A549 (cell line): ENCODE measurements around the gene HYPK. TPM values are rescaled to one million over a fixed set of nuclear protein-coding genes. Genes with fewer than 3 reads are reported as not detected.

Experiments
- ATAC-seq, 2 experiments: fragments of 200-7000 bp in 1 of 2; fragments of >200 bp in 1 of 2; cut with Nextera tagmentation in 1 of 2; cut with Tn5 transposase in 1 of 2; 3 replicates each; pipeline versions ENCODE4 v1.8.0 to v1.9.1; 2018 to 2020; ENCODE audit warnings: mild to moderate bottlenecking in 1 of 2, moderate library complexity in 1 of 2
- CTCF ChIA-PET: fragments of 300-600 bp; sonication (Branson Sonifier 250); formaldehyde crosslinking; extraction: SDS; loops from one replicate; lab custom pipeline; 2021; ENCODE audit warnings: antibody characterized with exemption, inconsistent platforms; lab: Yijun Ruan, JAX
- POLR2A ChIA-PET: fragments of 350-600 bp; formaldehyde crosslinking; extraction: SDS; loops from one replicate; lab custom pipeline; 2021; ENCODE audit warnings: antibody characterized with exemption, inconsistent platforms; lab: Yijun Ruan, JAX
- DNase-seq, 2 experiments: peaks; one replicate each; pipeline versions ENCODE4 v3.0.0 to v3.0.0-alpha.2; 2011 to 2016; ENCODE audit warnings: low read depth in 1 of 2, low spot score in 1 of 2
- FAIRE-seq: peaks from 2 replicates; lab custom pipeline; 2011; peaks lifted over from hg19 to GRCh38; lab: Jason Lieb, UNC
- H3K27ac ChIP-seq, 2 experiments: fragments of >200 bp; sonication (Bioruptor Twin); formaldehyde crosslinking; 3 replicates each; pipeline ENCODE4 v1.5.1; 2016 to 2017
- H3K4me1 ChIP-seq: fragments of >200 bp; sonication (Bioruptor Twin); formaldehyde crosslinking; 3 replicates; pipeline ENCODE4 v1.6.1; 2016
- H3K4me2 ChIP-seq: fragments of >200 bp; sonication (Bioruptor Twin); formaldehyde crosslinking; 3 replicates; pipeline ENCODE4 v1.6.1; 2016
- H3K4me3 ChIP-seq: fragments of >200 bp; sonication (Bioruptor Twin); formaldehyde crosslinking; 3 replicates; pipeline ENCODE4 v1.5.1; 2016
- H3K9me3 ChIP-seq: fragments of >200 bp; sonication (Bioruptor Twin); formaldehyde crosslinking; 3 replicates; pipeline ENCODE4 v1.6.1; 2016
- BCL3 ChIP-seq: fragments of >200 bp; sonication (Bioruptor Twin); formaldehyde crosslinking; IDR thresholded peaks from 3 replicates; pipeline ENCODE4 v1.6.1; 2016
- CBX2 ChIP-seq: fragments of 200-600 bp; sonication (generic); IDR thresholded peaks from 2 replicates; pipeline ENCODE4 v1.6.1; 2016; ENCODE audit warnings: low read depth, mild to moderate bottlenecking, borderline replicate concordance
- CHD4 ChIP-seq: fragments of 200-600 bp; sonication (generic); IDR thresholded peaks from 2 replicates; pipeline ENCODE4 v1.6.1; 2016; ENCODE audit warnings: antibody characterized with exemption, mild to moderate bottlenecking, borderline replicate concordance
- E2F6 ChIP-seq: IDR thresholded peaks from 2 replicates; pipeline ENCODE4 v1.6.1; 2012; ENCODE audit warnings: low read depth, borderline replicate concordance
- HES2 ChIP-seq: fragments of >200 bp; sonication (Bioruptor Twin); formaldehyde crosslinking; IDR thresholded peaks from 2 replicates; pipeline ENCODE4 v1.6.1; 2016
- HOXA7 ChIP-seq: fragments of 250-450 bp; sonication (Bioruptor Pico); IDR thresholded peaks from 2 replicates; pipeline ENCODE4 v1.5.0; 2020; ENCODE audit warnings: mild to moderate bottlenecking, moderate library complexity
- HOXB13 ChIP-seq: fragments of 250-450 bp; sonication (Bioruptor Pico); IDR thresholded peaks from 2 replicates; pipeline ENCODE4 v1.5.0; 2020; ENCODE audit warnings: low read depth, mild to moderate bottlenecking, moderate library complexity
- JUN ChIP-seq, 2 experiments: fragments of >200 bp; sonication (Bioruptor Twin); formaldehyde crosslinking; IDR thresholded peaks; 2 replicates in 1 of 2; 3 replicates in 1 of 2; pipeline ENCODE4 v1.6.1; 2016 to 2017
- KDM5A ChIP-seq: fragments of 200-600 bp; sonication (generic); IDR thresholded peaks from 2 replicates; pipeline ENCODE4 v1.6.1; 2016; ENCODE audit warnings: antibody characterized with exemption, mild to moderate bottlenecking
- MAFK ChIP-seq: fragments of 450-650 bp; IDR thresholded peaks from 2 replicates; pipeline ENCODE4 v1.6.1; 2014; ENCODE audit not compliant: partially characterized antibody
- MAX ChIP-seq: IDR thresholded peaks from 2 replicates; pipeline ENCODE4 v1.6.1; 2012
- POLR2A ChIP-seq: IDR thresholded peaks from 2 replicates; pipeline ENCODE4 v1.6.1; 2012; ENCODE audit warnings: mild to moderate bottlenecking, low read length
- REST ChIP-seq: fragments of 200-600 bp; sonication (generic); IDR thresholded peaks from 2 replicates; pipeline ENCODE4 v1.6.1; 2016; ENCODE audit warnings: antibody characterized with exemption, mild to moderate bottlenecking, moderate library complexity
- RFX5 ChIP-seq: fragments of 450-650 bp; IDR thresholded peaks from 2 replicates; pipeline ENCODE4 v1.7.1; 2014; ENCODE audit warnings: antibody characterized with exemption, mild to moderate bottlenecking, moderate library complexity
- SMC3 ChIP-seq: fragments of >200 bp; sonication (Bioruptor Twin); formaldehyde crosslinking; IDR thresholded peaks from 3 replicates; pipeline ENCODE4 v1.6.1; 2018; ENCODE audit warnings: inconsistent platforms
- ZFP36 ChIP-seq: fragments of 450-650 bp; IDR thresholded peaks from 2 replicates; pipeline ENCODE4 v1.6.1; 2014; ENCODE audit warnings: borderline replicate concordance; ENCODE audit not compliant: partially characterized antibody
- ZNF302 ChIP-seq: fragments of 250-450 bp; sonication (Bioruptor Pico); IDR thresholded peaks from 2 replicates; pipeline ENCODE4 v1.9.0; 2021; ENCODE audit warnings: inconsistent platforms, mild to moderate bottlenecking, moderate library complexity
- WGBS: methylation state at CpG from one replicate; pipeline ENCODE4 v1.1.6; 2017; ENCODE audit errors: missing lambda C conversion rate; 5-methylcytosine and 5-hydroxymethylcytosine counted together
- polyA minus RNA-seq: library from RNA; depleted of rRNA, polyadenylated mRNA; stranded (reverse); fragments of >200 nt; gene quantifications from 2 replicates; pipeline ENCODE4 v1.2.3, GENCODE V29; 2011; rRNA and poly(A)+ RNA removed
- polyA plus RNA-seq, 4 experiments: library from polyadenylated mRNA; depleted of rRNA in 3 of 4; stranded (reverse); fragments of >200 nt; fragmentation: RNase III in 1 of 4; extraction: RNeasy Plus Mini Kit Qiagen cat#74134 plus additional on column Dnase treatment in 1 of 4; gene quantifications; 2 replicates in 3 of 4; 3 replicates in 1 of 4; pipeline ENCODE4 v1.2.3, GENCODE V29; 2011 to 2017

Gene HYPK
- polyA plus RNA-seq (2011; rRNA removed) (10.7 and 21.0 TPM in 2 replicates), polyA plus RNA-seq (2017; fragmentation: RNase III; extraction: RNeasy Plus Mini Kit Qiagen cat#74134 plus additional on column Dnase treatment) (45.5 to 80.8 TPM (median 66.5 TPM) in 3 replicates), polyA minus RNA-seq (3.6 and 6.3 TPM in 2 replicates)
- polyA plus RNA-seq (2012; cell fraction: cytosol; rRNA removed) = 6.1 and 8.8 TPM in 2 replicates
- 3.7 and 6.0 TPM in 2 replicates for polyA plus RNA-seq (2012; cell fraction: nucleus; rRNA removed)

- CTCF ChIA-PET = interaction anchor here (0.9 kb wide), 1 partner anchor 21 kb away, joined by 3 read pairs; no protein-coding TSS in a partner anchor
- TF ChIP-seq POLR2A (peak; percentile 68), MAX (peak; percentile 68), BCL3 (peak; percentile 45; the same call in 1 of the 3 replicates), KDM5A (peak; percentile 49; the same call in 1 of the 2 replicates), JUN (IDR thresholded peaks at IDR 0.05) (peak in 1 of 2 experiments; percentile 76; a peak in 2 of 5 replicates), ZFP36 (no peak), MAFK (no peak), HOXB13 (CRISPR knock-in tag) (no peak), HOXA7 (CRISPR knock-in tag) (peak; percentile 32; the same call in 1 of the 2 replicates), E2F6 (peak; percentile 58; the same call in 1 of the 2 replicates)
- TF ChIP-seq, all 56 proteins: peak for 7
- Histone ChIP-seq H3K9me3 (no peaks in the 10 kb centered on the region), H3K4me2 (peak within 1 kb of the TSS; percentile 82), H3K27ac (peak within 1 kb of the TSS; percentile 89 to 90), H3K4me3 (peak within 1 kb of the TSS; percentile 89), H3K4me1 (peaks cover 20% of the 10 kb centered on the region; the same call in 2 of the 3 replicates)
- WGBS = 11% methylated on average over 42 of the region's 44 CpGs
- POLR2A ChIA-PET = interaction anchor here (0.7 to 1.5 kb wide), 6 partner anchors 8 to 736 kb away, joined by 3 to 7 read pairs (median 4); partner anchors contain the start of genes EIF3J, ELL3, MFAP1 and SERF2
- no peak for FAIRE-seq
- peak; percentile 63 to 79 for DNase-seq
- ATAC-seq = peak; percentile 92
These were observed at the start of gene HYPK for GRCh38 chr15:43800286-43801141. Gene HYPK, plus strand, starts transcription at chr15:43800599. Its CDS starts 24 bp downstream, at chr15:43800623.

- POLR2A ChIA-PET = no interaction called here
- FAIRE-seq (no peak), DNase-seq (no peak), ATAC-seq (no peak)
- H3K27ac ChIP-seq = no peak overlapping the region
- CTCF ChIA-PET = no interaction called here
- TF ChIP-seq REST (no peak), CHD4 (no peak), CBX2 (no peak), SMC3 (no peak), HES2 (no peak), RFX5 (no peak), ZNF302 (CRISPR knock-in tag) (no peak)
- TF ChIP-seq, all 56 proteins: peak for 0
- 88% methylated on average over 6 of the region's 6 CpGs for WGBS
- Histone ChIP-seq H3K4me3 (no peak overlapping the region), H3K4me2 (no peak overlapping the region), H3K9me3 (no peaks in the 10 kb centered on the region), H3K4me1 (peaks cover 7% of the 10 kb centered on the region; the same call in 1 of the 3 replicates)
These were observed 48.5 kb upstream of the HYPK start for GRCh38 chr15:43751885-43752284.
